Endometrial microvascular endothelial cells (primary cell): ENCODE data around the gene OR4K17. TPM values are rescaled to one million over a fixed set of nuclear protein-coding genes. Genes with fewer than 3 reads are reported as not detected.
"Not testable (repeated sequence)": the region's sequence is repeated elsewhere in the genome, so short reads cannot be mapped to it uniquely, and the experiment has no call there.

Source experiments
- in situ Hi-C: cut with HindIII; loops from 2 replicates; pipeline ENCODE4 v1.10.0; 2017; ENCODE audit warnings: low sequenced_read_pairs, low pct_unique_long_range_greater_than_20kb; ENCODE audit errors: inconsistent ontology term
- total RNA-seq: library from RNA; depleted of rRNA; stranded (reverse); fragments of >200 nt; gene quantifications from one replicate; pipeline ENCODE4 v1.2.3, GENCODE V29; 2015; ENCODE audit errors: inconsistent ontology term

The OR4K17 gene, protein sequence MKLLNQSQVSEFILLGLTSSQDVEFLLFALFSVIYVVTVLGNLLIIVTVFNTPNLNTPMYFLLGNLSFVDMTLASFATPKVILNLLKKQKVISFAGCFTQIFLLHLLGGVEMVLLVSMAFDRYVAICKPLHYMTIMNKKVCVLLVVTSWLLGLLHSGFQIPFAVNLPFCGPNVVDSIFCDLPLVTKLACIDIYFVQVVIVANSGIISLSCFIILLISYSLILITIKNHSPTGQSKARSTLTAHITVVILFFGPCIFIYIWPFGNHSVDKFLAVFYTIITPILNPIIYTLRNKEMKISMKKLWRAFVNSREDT
- not detected for total RNA-seq

DNA sequence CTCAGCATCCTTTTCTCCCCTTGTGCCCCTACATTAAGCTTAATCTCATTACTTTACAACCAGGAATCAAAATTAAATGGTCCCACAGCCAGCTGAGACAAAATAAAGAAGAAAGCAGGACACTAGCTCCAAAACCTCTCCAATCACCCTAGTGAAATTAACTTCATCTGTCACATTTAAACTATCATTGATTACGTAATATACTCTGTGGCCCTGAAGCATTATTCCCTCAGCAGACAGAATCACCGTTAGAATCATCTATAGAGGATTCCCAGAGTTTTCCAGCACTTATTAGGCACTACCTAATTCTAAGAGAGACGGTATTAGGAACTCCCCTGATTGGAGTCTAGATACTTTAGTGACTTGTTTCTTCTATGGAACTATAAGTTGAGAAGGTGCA lies at the start of gene OR4K17:
Gene OR4K17, plus strand, starts transcription at position 302 of the 400 bp plus-strand sequence. CDS start 6,761 bp downstream, outside the sequence.
- in situ Hi-C loops, result no loop called here

DNA sequence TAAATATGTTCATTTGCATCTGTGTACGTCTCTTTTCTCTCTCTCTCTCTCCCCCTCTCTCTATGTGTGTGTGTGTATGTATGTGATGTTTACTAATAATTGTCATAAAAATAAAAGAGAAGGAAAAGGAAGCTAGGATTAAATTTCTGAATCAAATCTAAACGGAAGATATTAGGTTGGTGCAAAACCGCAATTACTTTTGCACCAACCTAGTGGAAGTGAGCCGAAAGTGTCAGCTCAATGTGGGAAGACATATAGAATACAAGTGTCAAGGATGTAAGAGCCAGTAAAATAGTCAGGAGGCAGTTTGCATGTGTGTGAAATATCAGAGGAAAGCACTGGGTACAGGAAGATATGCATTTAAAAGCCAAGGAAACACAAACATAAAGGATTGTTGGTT lies 18.5 kb upstream of the OR4K17 start:
- in situ Hi-C loops, result no loop called here

DNA sequence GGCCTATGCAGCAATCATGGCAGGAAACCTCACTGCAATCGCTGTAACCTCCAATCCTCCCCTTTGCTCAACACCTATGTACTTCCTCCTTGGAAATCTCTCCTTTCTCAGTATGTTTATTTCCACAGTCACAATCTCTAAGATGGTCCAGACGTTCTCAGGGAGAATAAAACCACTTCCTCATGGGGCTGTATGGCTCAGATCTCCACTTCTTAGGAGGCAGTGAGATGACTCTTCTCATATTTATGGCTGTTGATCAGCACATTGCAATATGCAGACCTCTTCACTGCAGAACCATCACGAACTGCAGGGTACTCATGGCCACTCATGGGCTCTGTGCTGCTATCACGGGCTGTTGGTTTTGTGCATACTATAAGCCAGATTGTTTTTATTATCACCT lies 17.1 kb upstream of the OR4K17 start:
- in situ Hi-C loops, result no loop called here

DNA sequence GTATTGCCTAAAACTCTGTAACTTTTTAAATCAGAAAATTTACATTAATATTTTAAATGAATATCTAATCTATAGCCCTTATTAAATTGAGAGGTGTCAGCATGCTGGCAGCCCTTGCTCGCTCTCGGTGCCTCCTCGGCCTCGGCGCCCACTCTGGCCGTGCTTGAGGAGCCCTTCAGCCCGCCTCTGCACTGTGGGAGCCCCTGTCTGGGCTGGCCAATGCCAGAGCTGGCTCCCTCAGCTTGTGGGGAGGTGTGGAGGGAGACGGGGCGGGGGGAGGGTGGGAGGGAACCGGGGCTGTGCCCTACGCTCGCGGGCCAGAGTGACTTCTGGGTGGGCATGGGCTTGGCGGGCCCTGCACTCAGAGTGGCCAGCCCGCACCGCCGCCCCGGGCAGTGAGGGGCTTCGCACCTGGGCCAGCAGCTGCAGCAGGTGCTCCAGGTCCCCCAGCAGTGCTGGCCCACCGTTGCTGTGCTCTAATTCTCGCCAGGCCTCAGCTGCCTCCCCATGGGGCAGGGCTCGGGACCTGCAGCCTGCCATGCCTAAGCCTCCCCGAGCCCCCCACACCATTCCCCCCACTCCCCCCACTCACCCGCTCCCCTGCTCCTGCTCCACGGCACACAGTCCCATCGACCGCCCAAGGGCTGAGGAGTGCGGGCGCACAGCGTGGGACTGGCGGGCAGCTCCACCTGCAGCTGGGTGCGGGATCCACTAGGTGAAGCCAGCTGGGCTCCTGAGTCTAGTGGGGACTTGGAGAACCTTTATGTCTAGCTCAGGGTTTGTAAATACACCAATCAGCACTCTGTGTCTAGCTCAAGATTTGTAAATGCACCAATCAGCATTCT lies 11.4 kb upstream of the OR4K17 start:
- in situ Hi-C loops, result not testable (repeated sequence)

DNA sequence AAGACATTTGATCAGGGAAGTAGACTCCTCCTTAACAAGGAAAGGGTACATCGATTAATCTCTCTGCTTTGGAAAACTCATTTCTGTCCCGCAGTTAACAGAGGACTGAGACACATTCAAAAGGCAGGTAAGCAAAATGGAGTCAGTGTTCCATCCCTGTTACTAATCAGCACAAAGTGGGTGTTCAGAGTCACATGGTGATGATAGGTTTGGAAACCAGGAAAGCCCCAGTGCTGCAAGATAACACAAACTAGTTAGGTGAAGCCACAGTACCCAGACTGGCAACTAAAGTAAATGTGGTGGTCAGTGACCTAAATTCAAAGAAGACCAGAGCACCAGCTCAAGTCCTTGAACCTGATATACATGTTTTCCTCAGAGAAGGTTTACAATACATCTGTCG lies 1.8 kb downstream of the OR4K17 start:
- in situ Hi-C loops, result no loop called here

DNA sequence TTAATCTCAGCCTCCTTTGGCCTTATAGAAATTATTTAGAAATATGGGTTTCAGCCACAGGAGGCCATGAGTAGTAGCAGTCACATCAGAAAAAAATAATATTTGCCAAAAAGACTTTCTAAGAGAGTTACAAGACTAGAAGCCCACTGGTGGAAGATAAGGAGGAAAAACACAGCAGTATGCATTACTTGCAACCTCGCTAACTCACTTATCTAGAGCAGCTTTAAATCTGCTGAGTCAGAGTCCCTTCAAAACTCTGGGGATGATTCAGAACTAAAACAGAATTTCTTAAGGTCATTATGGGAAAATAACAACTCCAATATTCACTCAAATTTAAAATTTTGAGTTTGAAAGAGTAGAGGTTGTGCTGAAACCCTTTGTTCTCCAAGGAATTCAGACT lies 6.2 kb downstream of the OR4K17 start:
- in situ Hi-C loops, result no loop called here

DNA sequence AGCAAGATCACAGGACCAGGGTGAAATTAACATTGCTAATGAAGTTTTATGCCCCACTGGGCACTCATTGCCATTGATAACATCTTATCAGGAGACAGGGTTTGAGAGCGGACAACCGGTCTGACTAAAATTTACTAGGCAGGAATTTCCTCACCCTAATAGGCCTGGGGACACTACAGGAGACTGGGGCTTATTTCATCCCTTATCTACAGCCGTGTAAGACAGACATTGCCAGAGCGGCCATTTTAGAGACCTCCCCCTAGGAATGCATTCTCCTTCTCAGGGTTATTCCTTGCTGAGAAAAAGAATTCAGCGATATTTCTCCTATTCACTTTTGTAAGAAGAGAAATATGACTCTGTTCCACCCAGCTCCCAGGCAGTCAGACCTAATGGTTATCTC lies 8.3 kb downstream of the OR4K17 start:
- in situ Hi-C loops, result no loop called here

DNA sequence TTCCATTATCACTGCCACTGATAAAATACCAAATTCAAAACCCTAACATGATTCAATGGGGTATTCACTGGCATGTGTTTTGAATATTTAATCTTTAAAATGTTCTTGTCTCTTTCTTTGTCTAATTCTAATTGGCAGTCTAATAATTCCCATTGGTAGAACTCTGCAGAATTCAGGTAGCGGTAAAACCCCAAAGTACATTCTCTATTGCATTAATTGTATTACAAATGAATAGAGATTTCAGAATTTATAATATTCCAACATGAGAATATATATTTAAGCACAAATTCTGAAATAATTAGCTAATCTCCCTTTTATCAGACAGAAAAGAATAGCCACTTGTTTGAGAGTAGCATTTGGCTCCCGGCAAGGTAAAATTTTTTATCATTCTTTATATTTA lies 28.0 kb downstream of the OR4K17 start, which contains the start of gene OR4N5:
Gene OR4N5, plus strand, starts transcription at position 301 of the 400 bp plus-strand sequence. CDS start 4,916 bp downstream, outside the sequence.
- in situ Hi-C loops, result no loop called here

DNA sequence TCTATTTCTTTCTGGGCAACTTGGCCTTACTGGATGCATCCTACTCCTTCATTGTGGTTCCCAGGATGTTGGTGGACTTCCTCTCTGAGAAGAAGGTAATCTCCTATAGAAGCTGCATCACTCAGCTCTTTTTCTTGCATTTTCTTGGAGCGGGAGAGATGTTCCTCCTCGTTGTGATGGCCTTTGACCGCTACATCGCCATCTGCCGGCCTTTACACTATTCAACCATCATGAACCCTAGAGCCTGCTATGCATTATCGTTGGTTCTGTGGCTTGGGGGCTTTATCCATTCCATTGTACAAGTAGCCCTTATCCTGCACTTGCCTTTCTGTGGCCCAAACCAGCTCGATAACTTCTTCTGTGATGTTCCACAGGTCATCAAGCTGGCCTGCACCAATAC lies 33.4 kb downstream of the OR4K17 start:
- in situ Hi-C loops, result no loop called here

DNA sequence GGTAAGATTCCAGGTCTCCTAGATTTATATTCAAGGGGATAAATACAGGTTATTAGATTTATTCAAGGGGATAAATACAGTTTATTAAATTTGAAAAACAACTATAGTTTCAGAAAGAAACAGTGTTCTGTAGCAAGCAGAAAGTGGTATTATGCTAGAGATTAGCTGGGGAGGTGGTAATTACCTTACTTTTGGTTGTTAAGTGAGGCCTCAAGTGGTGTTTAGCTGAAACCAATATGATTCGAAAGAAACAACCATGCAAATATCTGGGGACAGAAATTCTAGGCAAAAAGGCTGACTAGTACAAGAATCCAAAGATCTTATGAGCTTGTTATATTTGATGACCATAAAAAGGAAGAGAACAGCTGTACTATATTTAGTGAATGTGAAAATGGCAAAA lies 34.3 kb downstream of the OR4K17 start:
- in situ Hi-C loops, result no loop called here

DNA sequence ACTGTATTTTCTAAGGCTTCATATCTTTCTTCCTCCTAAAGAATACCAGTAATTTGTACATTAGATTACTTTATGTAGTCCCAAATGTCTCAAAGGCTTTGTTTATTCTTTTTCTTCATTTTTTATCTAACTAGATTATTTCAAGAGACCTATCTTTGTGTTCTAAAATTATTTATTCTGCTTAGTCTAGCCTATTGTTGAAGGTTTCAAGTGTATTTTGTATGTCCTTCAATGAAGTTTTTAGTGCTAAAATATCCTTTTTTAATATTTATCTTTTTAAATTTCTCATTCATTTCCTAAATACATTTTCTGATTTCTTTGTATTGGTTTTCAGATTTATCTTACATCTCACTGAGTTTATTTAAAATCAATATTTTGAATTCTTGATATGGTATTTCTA lies 53.9 kb downstream of the OR4K17 start:
- in situ Hi-C loops, result no loop called here

DNA sequence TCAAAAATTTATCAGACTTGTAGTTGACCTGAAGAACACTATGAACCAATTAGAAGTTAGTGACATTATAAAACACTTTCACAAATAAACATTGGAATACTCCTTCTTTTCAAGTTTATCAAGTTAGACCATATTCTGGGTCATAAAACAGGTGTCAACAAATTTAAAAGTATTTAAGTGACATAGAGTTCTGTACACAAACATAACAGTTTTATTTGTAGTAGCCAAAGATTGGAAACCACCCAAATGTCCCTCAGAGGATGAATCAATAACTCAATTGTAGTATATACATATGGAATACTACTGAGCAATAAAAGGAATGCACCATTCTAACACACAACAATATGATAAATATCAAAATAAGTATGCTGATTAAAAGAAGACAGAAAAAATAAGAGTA lies 56.6 kb downstream of the OR4K17 start:
- in situ Hi-C loops, result no loop called here

DNA sequence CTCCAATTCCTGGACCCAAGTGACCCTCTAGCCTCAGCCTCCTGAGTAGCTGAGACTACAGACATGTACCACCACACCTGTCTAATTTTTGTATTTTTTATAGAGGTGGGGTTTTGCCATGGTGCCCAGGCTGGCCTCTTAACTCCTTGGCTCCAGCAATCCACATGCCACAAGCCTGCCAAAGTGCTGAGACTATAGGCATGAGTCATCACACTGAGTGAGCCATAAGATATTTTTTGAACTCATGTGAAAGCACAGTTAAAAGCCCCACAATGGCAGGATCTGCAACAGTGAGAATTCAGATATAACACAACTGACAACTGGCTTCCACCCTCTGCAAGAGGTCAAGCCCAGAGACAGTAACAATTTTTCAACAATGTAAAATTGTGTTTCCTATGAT lies 59.3 kb downstream of the OR4K17 start:
- in situ Hi-C loops, result not testable (repeated sequence)

Other genes with a start within 250 kb of the OR4K17 start
- gene OR4K2, start 235.6 kb upstream of the OR4K17 start, total RNA-seq, result not detected
- gene OR4K5, start 190.1 kb upstream of the OR4K17 start, total RNA-seq, result not detected
- not detected for gene OR4K1, start 179.8 kb upstream of the OR4K17 start, total RNA-seq
- gene OR4K15, start 135.1 kb upstream of the OR4K17 start, total RNA-seq, result not detected
- not detected for gene OR4Q2, start 108.6 kb upstream of the OR4K17 start, total RNA-seq
- not detected for gene OR4K14, start 91.4 kb upstream of the OR4K17 start, total RNA-seq
- gene OR4K13, start 74.7 kb upstream of the OR4K17 start, total RNA-seq, result not detected
- not detected for gene OR4L1, start 50.7 kb upstream of the OR4K17 start, total RNA-seq
- gene OR4N5, start 28.1 kb downstream of the OR4K17 start, total RNA-seq, result not detected
- not detected for gene OR11G2, start 80.2 kb downstream of the OR4K17 start, total RNA-seq
- gene OR11H6, start 113.0 kb downstream of the OR4K17 start, total RNA-seq, result not detected
- not detected for gene OR11H7, start 118.2 kb downstream of the OR4K17 start, total RNA-seq
- not detected for gene OR11H4, start 128.5 kb downstream of the OR4K17 start, total RNA-seq
- gene TTC5, start 195.2 kb downstream of the OR4K17 start, total RNA-seq, result 15.5 TPM
- gene CCNB1IP1, start 222.5 kb downstream of the OR4K17 start, total RNA-seq, result 42.7 TPM
- 9.9 TPM for gene PARP2, start 232.9 kb downstream of the OR4K17 start, total RNA-seq